H1 (cell line): ENCODE measurements around the gene SGMS1. TPM values are rescaled to one million over a fixed set of nuclear protein-coding genes. Genes with fewer than 3 reads are reported as not detected.

Source experiments
- JUND ChIP-seq: IDR thresholded peaks from 2 replicates; pipeline ENCODE4 v1.6.1; 2011; ENCODE audit warnings: mild to moderate bottlenecking, improper control_type of control experiment, low read length
- POLR2A ChIP-seq, 2 experiments: IDR thresholded peaks; 1 replicate in 1 of 2; 2 replicates in 1 of 2; pipeline ENCODE4 v1.6.1; 2011; ENCODE audit warnings: low read depth in 2 of 2, low read length in 2 of 2, mild to moderate bottlenecking in 2 of 2; ENCODE audit errors: control extremely low read depth in 1 of 2
- RFX5 ChIP-seq: IDR thresholded peaks from 2 replicates; pipeline ENCODE4 v1.6.1; 2011; ENCODE audit warnings: low read depth, low read length, improper control_type of control experiment, borderline replicate concordance
- YY1 ChIP-seq: IDR thresholded peaks from 2 replicates; pipeline ENCODE4 v1.6.1; 2011; ENCODE audit warnings: low read depth, mild to moderate bottlenecking, low read length
- polyA plus RNA-seq, 7 experiments: library from polyadenylated mRNA; depleted of rRNA in 3 of 7; stranded (reverse) in 5 of 7; unstranded in 2 of 7; fragments of >200 nt in 5 of 7; fragments of 200-250 nt in 2 of 7; gene quantifications; 1 replicate in 5 of 7; 2 replicates in 1 of 7; 4 replicates in 1 of 7; pipeline versions ENCODE4 v1.2.1 to v1.2.3, GENCODE V29; 2011 to 2013; ENCODE audit warnings: missing spikeins in 2 of 7, mixed read lengths in 2 of 7
- total RNA-seq: library from RNA; stranded (reverse); fragmentation: NEBNext Ultra II Directional; extraction: Animal tissue kit (Norgen Biotek cat#: 25700); gene quantifications from 2 replicates; pipeline ENCODE4 v1.2.1, GENCODE V29; 2021
- TF ChIP-seq, protein P1 (sequence below): fragments of 300-600 bp; sonication (generic); IDR thresholded peaks from 2 replicates; pipeline ENCODE4 v1.7.1; 2012; ENCODE audit warnings: low read length, moderate library complexity, mild to moderate bottlenecking, inconsistent platforms; ENCODE audit not compliant: insufficient replicate concordance

SGMS1 gene
- total and polyA plus RNA-seq, 2 of the 8 experiments (the other 6 are each of a cell fraction or from before 2014, with no cell fraction given) = 6.0 to 15.6 TPM

- TF ChIP-seq JUND (no peak), YY1 (no peak), RFX5 (no peak), POLR2A (IDR thresholded peaks at IDR 0.05; ENCODE audit: control extremely low read depth in 1 of 2, low read depth in 2 of 2, low read length in 2 of 2) (no peak)
- TF ChIP-seq, protein P1, sequence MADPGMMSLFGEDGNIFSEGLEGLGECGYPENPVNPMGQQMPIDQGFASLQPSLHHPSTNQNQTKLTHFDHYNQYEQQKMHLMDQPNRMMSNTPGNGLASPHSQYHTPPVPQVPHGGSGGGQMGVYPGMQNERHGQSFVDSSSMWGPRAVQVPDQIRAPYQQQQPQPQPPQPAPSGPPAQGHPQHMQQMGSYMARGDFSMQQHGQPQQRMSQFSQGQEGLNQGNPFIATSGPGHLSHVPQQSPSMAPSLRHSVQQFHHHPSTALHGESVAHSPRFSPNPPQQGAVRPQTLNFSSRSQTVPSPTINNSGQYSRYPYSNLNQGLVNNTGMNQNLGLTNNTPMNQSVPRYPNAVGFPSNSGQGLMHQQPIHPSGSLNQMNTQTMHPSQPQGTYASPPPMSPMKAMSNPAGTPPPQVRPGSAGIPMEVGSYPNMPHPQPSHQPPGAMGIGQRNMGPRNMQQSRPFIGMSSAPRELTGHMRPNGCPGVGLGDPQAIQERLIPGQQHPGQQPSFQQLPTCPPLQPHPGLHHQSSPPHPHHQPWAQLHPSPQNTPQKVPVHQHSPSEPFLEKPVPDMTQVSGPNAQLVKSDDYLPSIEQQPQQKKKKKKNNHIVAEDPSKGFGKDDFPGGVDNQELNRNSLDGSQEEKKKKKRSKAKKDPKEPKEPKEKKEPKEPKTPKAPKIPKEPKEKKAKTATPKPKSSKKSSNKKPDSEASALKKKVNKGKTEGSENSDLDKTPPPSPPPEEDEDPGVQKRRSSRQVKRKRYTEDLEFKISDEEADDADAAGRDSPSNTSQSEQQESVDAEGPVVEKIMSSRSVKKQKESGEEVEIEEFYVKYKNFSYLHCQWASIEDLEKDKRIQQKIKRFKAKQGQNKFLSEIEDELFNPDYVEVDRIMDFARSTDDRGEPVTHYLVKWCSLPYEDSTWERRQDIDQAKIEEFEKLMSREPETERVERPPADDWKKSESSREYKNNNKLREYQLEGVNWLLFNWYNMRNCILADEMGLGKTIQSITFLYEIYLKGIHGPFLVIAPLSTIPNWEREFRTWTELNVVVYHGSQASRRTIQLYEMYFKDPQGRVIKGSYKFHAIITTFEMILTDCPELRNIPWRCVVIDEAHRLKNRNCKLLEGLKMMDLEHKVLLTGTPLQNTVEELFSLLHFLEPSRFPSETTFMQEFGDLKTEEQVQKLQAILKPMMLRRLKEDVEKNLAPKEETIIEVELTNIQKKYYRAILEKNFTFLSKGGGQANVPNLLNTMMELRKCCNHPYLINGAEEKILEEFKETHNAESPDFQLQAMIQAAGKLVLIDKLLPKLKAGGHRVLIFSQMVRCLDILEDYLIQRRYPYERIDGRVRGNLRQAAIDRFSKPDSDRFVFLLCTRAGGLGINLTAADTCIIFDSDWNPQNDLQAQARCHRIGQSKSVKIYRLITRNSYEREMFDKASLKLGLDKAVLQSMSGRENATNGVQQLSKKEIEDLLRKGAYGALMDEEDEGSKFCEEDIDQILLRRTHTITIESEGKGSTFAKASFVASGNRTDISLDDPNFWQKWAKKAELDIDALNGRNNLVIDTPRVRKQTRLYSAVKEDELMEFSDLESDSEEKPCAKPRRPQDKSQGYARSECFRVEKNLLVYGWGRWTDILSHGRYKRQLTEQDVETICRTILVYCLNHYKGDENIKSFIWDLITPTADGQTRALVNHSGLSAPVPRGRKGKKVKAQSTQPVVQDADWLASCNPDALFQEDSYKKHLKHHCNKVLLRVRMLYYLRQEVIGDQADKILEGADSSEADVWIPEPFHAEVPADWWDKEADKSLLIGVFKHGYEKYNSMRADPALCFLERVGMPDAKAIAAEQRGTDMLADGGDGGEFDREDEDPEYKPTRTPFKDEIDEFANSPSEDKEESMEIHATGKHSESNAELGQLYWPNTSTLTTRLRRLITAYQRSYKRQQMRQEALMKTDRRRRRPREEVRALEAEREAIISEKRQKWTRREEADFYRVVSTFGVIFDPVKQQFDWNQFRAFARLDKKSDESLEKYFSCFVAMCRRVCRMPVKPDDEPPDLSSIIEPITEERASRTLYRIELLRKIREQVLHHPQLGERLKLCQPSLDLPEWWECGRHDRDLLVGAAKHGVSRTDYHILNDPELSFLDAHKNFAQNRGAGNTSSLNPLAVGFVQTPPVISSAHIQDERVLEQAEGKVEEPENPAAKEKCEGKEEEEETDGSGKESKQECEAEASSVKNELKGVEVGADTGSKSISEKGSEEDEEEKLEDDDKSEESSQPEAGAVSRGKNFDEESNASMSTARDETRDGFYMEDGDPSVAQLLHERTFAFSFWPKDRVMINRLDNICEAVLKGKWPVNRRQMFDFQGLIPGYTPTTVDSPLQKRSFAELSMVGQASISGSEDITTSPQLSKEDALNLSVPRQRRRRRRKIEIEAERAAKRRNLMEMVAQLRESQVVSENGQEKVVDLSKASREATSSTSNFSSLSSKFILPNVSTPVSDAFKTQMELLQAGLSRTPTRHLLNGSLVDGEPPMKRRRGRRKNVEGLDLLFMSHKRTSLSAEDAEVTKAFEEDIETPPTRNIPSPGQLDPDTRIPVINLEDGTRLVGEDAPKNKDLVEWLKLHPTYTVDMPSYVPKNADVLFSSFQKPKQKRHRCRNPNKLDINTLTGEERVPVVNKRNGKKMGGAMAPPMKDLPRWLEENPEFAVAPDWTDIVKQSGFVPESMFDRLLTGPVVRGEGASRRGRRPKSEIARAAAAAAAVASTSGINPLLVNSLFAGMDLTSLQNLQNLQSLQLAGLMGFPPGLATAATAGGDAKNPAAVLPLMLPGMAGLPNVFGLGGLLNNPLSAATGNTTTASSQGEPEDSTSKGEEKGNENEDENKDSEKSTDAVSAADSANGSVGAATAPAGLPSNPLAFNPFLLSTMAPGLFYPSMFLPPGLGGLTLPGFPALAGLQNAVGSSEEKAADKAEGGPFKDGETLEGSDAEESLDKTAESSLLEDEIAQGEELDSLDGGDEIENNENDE = no peak
Observed at GRCh38 chr10:50358411-50358810, 265.3 kb downstream of the SGMS1 start (continued).
